ENCODE data around the gene RAB23. TPM values are rescaled to one million over a fixed set of nuclear protein-coding genes. Genes with fewer than 3 reads are reported as not detected.
A peak's percentile ranks its signal among the peaks of the same experiment; 100 is the strongest.

The RAB23 gene
- total and polyA plus RNA-seq, 9 of the 15 experiments (the other 6 are each of a cell fraction or from before 2014, with no cell fraction given) = 3.4 to 18.0 (median 9.4) TPM

GRCh38 chr6:57172136-57173055 is 49.7 kb downstream of the RAB23 start, which contains the start of gene BAG2 (continued):
- TF ChIP-seq ETS1 (conservative IDR thresholded peaks at IDR 0.05; ENCODE audit: control insufficient read depth, low read depth, low read length) (0 out of 2 replicates have a peak, but pooled peaks have one; percentile 19), TFAM (CRISPR knock-in tag; conservative IDR thresholded peaks at IDR 0.05) (no peak), E2F8 (IDR thresholded peaks at IDR 0.05; ENCODE audit: low read depth, partially characterized antibody) (no peak), POLR2AphosphoS2 (IDR thresholded peaks at IDR 0.05; ENCODE audit: low read length) (peak; percentile 96; the same call in 1 of the 2 replicates), PHF8 (IDR thresholded peaks at IDR 0.05; ENCODE audit: borderline replicate concordance, low read length) (peak; percentile 88), ZNF133 (CRISPR knock-in tag; IDR thresholded peaks at IDR 0.05) (no peak), ZNF24 (IDR thresholded peaks at IDR 0.05) (no peak), ZBTB2 (IDR thresholded peaks at IDR 0.05) (no peak), ZNF589 (CRISPR knock-in tag; IDR thresholded peaks at IDR 0.05; ENCODE audit: low read depth) (peak; percentile 55), SNIP1 (IDR thresholded peaks at IDR 0.05; ENCODE audit: low read depth) (no peak), BCLAF1 (IDR thresholded peaks at IDR 0.05; ENCODE audit: borderline replicate concordance in 1 of 2, control insufficient read depth in 1 of 2, low read depth in 2 of 2, low read length in 1 of 2) (peak in 1 of 2 experiments; percentile 72; a peak in 1 of 4 replicates), POLR3A (IDR thresholded peaks at IDR 0.05; ENCODE audit: borderline replicate concordance, extremely low read depth, insufficient read depth, insufficient read length) (no peak), ZBTB9 (CRISPR knock-in tag; IDR thresholded peaks at IDR 0.05) (peak; percentile 33)

All from K562 (cell line).